HepG2 (cell line): ENCODE data around the gene RHBDF2. TPM values are rescaled to one million over a fixed set of nuclear protein-coding genes. Genes with fewer than 3 reads are reported as not detected.
A peak's percentile ranks its signal among the peaks of the same experiment; 100 is the strongest.

Experiments
- CREBL2 ChIP-seq: sonication (generic); formaldehyde crosslinking; IDR thresholded peaks from 2 replicates; pipeline ENCODE4 v1.8.1; 2023; ENCODE audit warnings: missing genetic modification reagents, mild to moderate bottlenecking, borderline replicate concordance
- CREM ChIP-seq, 2 experiments: sonication (generic) in 1 of 2; formaldehyde crosslinking in 1 of 2; IDR thresholded peaks; 2 replicates each; pipeline versions ENCODE4 v1.4.0 to v1.6.1; 2016 to 2020; ENCODE audit warnings: antibody characterized with exemption in 1 of 2, mild to moderate bottlenecking in 1 of 2, missing genetic modification reagents in 1 of 2
- EHMT2 ChIP-seq: fragments of 200-600 bp; sonication (generic); IDR thresholded peaks from 2 replicates; pipeline ENCODE4 v1.7.0; 2017; ENCODE audit warnings: antibody characterized with exemption, low read depth, low read length, borderline replicate concordance
- ESRRA ChIP-seq: sonication (generic); formaldehyde crosslinking; IDR thresholded peaks from 2 replicates; pipeline ENCODE4 v1.5.1; 2020; ENCODE audit warnings: mild to moderate bottlenecking, low read depth, missing genetic modification reagents
- FLYWCH1 ChIP-seq: sonication (generic); formaldehyde crosslinking; IDR thresholded peaks from 2 replicates; pipeline ENCODE4 v1.8.1; 2023; ENCODE audit warnings: mild to moderate bottlenecking, missing genetic modification reagents
- MTA1 ChIP-seq: sonication (generic); formaldehyde crosslinking; IDR thresholded peaks from 2 replicates; pipeline ENCODE4 v1.4.0; 2020; ENCODE audit warnings: missing genetic modification reagents, mild to moderate bottlenecking, borderline replicate concordance
- PCBP1 ChIP-seq: fragments of 200-400 bp; formaldehyde crosslinking; IDR thresholded peaks from 2 replicates; pipeline ENCODE4 v1.6.1; 2017; ENCODE audit warnings: mild to moderate bottlenecking, low read depth, low read length, borderline replicate concordance
- TEAD3 ChIP-seq: optimal IDR thresholded peaks from 2 replicates; pipeline ENCODE3; 2016; ENCODE audit warnings: borderline replicate concordance
- TFAP4 ChIP-seq: sonication (generic); IDR thresholded peaks from 2 replicates; pipeline ENCODE4 v1.6.1; 2016; ENCODE audit warnings: low read depth, borderline replicate concordance
- TIGD3 ChIP-seq: sonication (generic); formaldehyde crosslinking; IDR thresholded peaks from 2 replicates; pipeline ENCODE4 v1.5.1; 2020; ENCODE audit warnings: mild to moderate bottlenecking, missing genetic modification reagents, borderline replicate concordance
- ZBTB49 ChIP-seq: sonication (generic); formaldehyde crosslinking; IDR thresholded peaks from 2 replicates; pipeline ENCODE4 v1.4.0; 2020; ENCODE audit warnings: missing genetic modification reagents, borderline replicate concordance
- ZNF142 ChIP-seq: sonication (generic); formaldehyde crosslinking; IDR thresholded peaks from 2 replicates; pipeline ENCODE4 v1.4.0; 2020; ENCODE audit warnings: missing genetic modification reagents
- ZNF709 ChIP-seq: sonication (generic); formaldehyde crosslinking; IDR thresholded peaks from 2 replicates; pipeline ENCODE4 v1.5.0; 2020; ENCODE audit warnings: mild to moderate bottlenecking, missing genetic modification reagents
- ZNF75D ChIP-seq: sonication (generic); formaldehyde crosslinking; IDR thresholded peaks from 2 replicates; pipeline ENCODE4 v1.8.1; 2023; ENCODE audit warnings: missing genetic modification reagents, mild to moderate bottlenecking, borderline replicate concordance
- ZSCAN9 ChIP-seq: IDR thresholded peaks from 2 replicates; pipeline ENCODE4 v1.6.1; 2016; ENCODE audit warnings: borderline replicate concordance
- polyA plus RNA-seq, 8 experiments: library from polyadenylated mRNA; depleted of rRNA in 3 of 8; stranded (reverse) in 7 of 8; unstranded in 1 of 8; fragments of >200 nt; fragmentation: Illumina TruSeq in 4 of 8; extraction: Trizol in 4 of 8; gene quantifications; 2 replicates each; pipeline versions ENCODE4 v1.2.1 to v1.2.3, GENCODE V29; 2011 to 2016; ENCODE audit warnings: low read depth in 4 of 8, missing spikeins in 1 of 8, mixed read lengths in 1 of 8; ENCODE audit not compliant: insufficient read depth in 1 of 8
- total RNA-seq, 5 experiments: library from RNA; depleted of rRNA; stranded (reverse); fragments of >200 nt; fragmentation: Illumina TruSeq; extraction: Trizol; gene quantifications; 2 replicates each; pipeline ENCODE4 v1.2.3, GENCODE V29; 2016; ENCODE audit warnings: low read depth in 1 of 5

Gene RHBDF2
- total and polyA plus RNA-seq, 2 of the 13 experiments (the other 11 are each of a cell fraction or from before 2014, with no cell fraction given), result 7.8 to 24.2 TPM

GRCh38 chr17:76523084-76524037 lies 22.1 kb upstream of the RHBDF2 start (continued):
- TF ChIP-seq ZNF142 (CRISPR knock-in tag), result no peak
- no peak for TF ChIP-seq ZNF709 (CRISPR knock-in tag)
- no peak for TF ChIP-seq EHMT2
- TF ChIP-seq TEAD3 (CRISPR knock-in tag), result peak; percentile 62
- TF ChIP-seq ZSCAN9 (CRISPR knock-in tag), result peak; percentile 86
- TF ChIP-seq TFAP4, result no peak
- no peak for TF ChIP-seq ZNF75D (CRISPR knock-in tag)
- no peak for TF ChIP-seq ZBTB49 (CRISPR knock-in tag)
- TF ChIP-seq ESRRA (CRISPR knock-in tag), result 0 out of 2 replicates have a peak, but pooled peaks have one; percentile 44
- TF ChIP-seq CREM (IDR thresholded peaks at IDR 0.05), result no peak
- no peak for TF ChIP-seq CREM (CRISPR knock-in tag; IDR thresholded peaks at IDR 0.05)
- TF ChIP-seq PCBP1, result no peak
- peak; percentile 84; the same call in 1 of the 2 replicates for TF ChIP-seq MTA1 (CRISPR knock-in tag)
- TF ChIP-seq TIGD3, result no peak
- TF ChIP-seq CREBL2 (CRISPR knock-in tag), result no peak
- TF ChIP-seq FLYWCH1 (CRISPR knock-in tag), result no peak
